ENCODE data around the gene JOSD1.
"Not testable (repeated sequence)": the region's sequence is repeated elsewhere in the genome, so short reads cannot be mapped to it uniquely, and the experiment has no call there.

JOSD1 gene

GRCh38 chr22:38685761-38686160 lies 15.0 kb downstream of the JOSD1 start:
- DNase-seq (ENCODE audit: low read depth in 2 of 2), result no peak

- DNase-seq (ENCODE audit: low read depth in 2 of 2), result no peak
These were observed 15.8 kb downstream of the JOSD1 start for GRCh38 chr22:38684895-38685294.

DNA sequence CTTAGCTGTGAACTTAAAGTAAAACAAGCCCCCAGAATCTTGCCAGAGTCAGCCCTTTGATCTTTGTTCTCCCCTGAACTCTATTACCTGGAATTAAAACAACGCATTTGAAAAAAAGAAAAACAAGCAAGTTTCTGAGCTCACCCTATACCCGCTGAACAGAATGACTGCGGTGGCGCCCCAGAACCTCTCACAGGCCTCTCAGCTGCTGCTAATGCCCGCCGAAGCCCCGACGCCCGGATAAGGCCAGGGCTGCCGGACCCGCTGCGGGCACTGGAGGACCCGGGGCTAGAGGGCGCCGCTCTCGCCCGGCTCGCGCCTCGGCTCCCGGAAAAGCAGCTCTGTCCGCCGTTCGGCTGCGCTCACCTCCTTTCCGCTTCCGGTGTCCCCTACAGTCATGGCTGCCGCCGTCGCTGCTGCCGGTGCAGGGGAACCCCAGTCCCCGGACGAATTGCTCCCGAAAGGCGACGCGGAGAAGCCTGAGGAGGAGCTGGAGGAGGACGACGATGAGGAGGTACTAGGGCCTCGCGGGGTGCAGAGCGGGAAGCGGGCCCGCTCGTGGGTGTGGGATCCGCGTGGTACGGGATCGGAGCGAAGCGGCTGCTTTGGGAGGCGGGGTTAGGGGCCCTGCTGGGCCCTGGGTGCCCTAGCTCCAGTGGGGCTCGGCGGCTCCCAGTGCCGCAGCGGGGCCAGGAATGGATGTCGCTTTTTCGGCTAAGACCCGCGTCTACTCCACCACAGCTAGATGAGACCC lies 19.0 kb downstream of the JOSD1 start, which contains the start of gene TOMM22:
TOMM22 (plus strand) TSS at position 376 of the 754 bp plus-strand sequence; CDS start at position 398, 22 bp downstream.
- peak; percentile 79 to 84 for DNase-seq (ENCODE audit: low read depth in 2 of 2)

GRCh38 chr22:38675833-38676232 lies 24.9 kb downstream of the JOSD1 start:
- DNase-seq (ENCODE audit: low read depth in 2 of 2), result no peak

DNA sequence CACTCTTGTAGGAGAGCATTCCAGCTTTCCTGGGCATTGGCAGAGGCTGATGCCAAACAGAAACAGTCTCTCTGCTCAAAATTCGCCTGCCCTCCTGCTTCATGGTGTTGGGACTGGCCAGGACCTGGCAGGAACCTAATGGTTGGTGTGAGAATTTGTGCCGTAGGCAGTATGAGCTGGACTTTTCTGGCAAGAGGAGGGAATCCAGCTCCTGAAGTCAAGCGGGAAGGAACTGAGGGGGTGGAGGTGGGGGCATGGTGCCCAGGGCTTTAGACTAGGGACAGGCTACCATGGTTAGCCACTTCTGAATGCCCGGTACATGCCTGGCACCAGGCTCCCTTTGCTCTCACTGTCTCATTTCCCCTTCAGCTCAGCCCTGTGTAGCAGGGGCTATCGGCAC lies 25.9 kb downstream of the JOSD1 start:
- DNase-seq (ENCODE audit: low read depth in 2 of 2), result no peak

- DNase-seq (ENCODE audit: low read depth in 2 of 2), result peak; percentile 28 to 30
These were observed 43.5 kb downstream of the JOSD1 start for GRCh38 chr22:38657045-38657909.

DNA sequence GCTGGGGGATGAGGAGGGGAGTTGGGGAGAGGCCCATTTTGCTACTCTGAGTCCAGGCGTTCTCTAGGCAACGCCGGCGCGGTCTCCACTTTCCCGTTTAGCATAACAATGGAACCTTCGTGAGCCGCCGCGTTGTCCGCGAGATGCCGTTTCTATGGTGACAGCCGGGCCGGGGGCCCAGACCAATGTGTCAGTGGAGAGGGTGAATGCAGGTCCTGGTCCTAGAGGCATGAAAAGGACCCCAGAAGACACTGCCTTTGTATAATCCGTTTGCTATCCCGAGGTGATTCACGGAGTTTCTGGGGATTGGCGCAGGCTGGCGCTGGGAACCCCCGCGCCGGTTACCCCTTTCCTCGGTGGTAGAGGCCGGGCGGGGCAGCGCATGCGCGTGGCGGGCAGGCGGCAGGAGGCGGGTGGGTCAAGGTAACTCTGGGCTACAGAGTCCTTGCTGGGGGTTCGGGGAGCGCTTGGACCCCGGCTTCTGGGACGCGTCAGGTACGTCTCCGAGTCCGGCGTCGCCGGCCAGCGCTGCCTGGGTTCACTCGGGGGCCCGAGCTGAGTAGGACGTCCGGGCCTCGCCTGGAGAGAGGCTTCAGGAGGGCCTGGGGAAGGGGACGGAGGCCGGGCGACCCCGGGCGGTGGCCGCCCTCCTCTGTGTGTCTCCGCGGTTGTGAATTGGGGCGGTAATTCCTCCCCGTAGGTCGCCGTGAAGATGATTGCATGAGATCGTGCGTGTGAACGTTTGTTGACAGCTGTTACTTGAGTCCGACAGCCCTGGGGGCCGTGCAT lies 44.3 kb downstream of the JOSD1 start, which contains the start of the genes CBY1 and FAM227A:
CBY1 (plus strand) TSS at position 383 of the 789 bp plus-strand sequence. CDS start 11,417 bp downstream, outside the sequence.
FAM227A (minus strand) TSS at position 137 of the 789 bp plus-strand sequence. CDS start 6,224 bp downstream, outside the sequence.
- DNase-seq (ENCODE audit: low read depth in 2 of 2), result peak; percentile 76 to 82

DNA sequence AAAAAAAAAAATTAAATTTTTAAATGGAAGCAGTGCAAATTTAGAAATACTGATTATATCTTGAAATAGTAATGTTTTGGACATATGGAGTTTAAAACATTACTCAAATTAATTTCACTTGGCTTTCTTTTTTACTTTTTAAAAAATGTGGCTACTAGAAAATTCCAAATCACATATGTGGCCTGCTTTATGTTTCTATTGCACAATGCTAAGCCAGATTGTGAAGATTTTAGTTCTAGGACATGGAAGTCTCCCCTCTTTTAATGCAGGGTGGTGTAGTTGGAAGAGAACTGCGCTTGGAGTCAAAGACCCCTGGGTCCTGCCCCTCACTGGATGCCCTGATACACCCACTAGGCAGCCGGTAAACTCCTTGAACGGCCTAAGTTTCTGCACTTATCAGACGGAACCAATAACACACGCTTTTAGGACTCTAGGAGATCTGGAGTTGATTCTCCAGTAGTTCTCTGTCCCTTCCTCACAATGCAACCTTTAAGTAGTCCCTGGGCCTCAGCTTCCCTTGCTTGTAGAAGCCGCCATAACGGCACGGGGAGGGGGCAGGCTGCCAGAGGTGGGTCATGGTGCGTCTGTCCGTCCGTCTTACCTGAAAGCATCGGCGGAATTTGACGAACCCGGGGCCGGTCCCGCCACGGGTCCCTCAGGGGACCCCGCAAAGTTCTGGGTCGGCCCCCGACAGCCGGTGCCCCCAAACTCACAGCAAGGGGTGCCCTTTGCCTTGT lies 45.1 kb downstream of the JOSD1 start:
- DNase-seq (ENCODE audit: low read depth in 2 of 2), result no peak

- no peak for DNase-seq (ENCODE audit: low read depth in 2 of 2)
These were observed 47.0 kb downstream of the JOSD1 start for GRCh38 chr22:38653741-38654140.

- no peak for DNase-seq (ENCODE audit: low read depth in 2 of 2)
These were observed 47.9 kb downstream of the JOSD1 start for GRCh38 chr22:38652859-38653258.

GRCh38 chr22:38649841-38650522 lies 50.8 kb downstream of the JOSD1 start:
- DNase-seq (ENCODE audit: low read depth in 2 of 2), result no peak

GRCh38 chr22:38645430-38645829 lies 55.3 kb downstream of the JOSD1 start:
- DNase-seq (ENCODE audit: low read depth in 2 of 2), result no peak

GRCh38 chr22:38644245-38644644 lies 56.5 kb downstream of the JOSD1 start:
- DNase-seq (ENCODE audit: low read depth in 2 of 2), result not testable (repeated sequence)

- DNase-seq (ENCODE audit: low read depth in 2 of 2), result no peak
These were observed 59.2 kb downstream of the JOSD1 start for GRCh38 chr22:38641476-38642040.

DNA sequence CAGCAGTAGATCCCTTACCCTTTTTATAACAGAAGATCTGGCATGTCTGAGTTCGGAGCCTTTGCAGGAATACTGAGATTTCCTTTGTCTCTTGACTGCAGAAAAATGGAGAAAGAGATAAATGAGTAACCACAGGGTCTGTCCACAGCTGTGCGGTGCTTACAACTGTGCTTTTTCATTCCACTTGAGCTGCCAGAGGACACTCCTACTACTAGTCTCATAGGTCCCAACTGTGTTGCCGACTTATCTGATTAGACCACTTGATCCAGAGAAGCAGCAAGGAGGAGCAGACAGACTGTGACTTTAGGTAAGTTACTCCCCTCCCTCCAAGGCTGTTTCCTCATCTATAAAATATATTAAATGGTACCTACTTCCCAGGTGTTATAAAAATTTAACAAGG lies 62.0 kb downstream of the JOSD1 start:
- no peak for DNase-seq (ENCODE audit: low read depth in 2 of 2)

GRCh38 chr22:38638216-38638615 lies 62.5 kb downstream of the JOSD1 start:
- no peak for DNase-seq (ENCODE audit: low read depth in 2 of 2)

Data from stimulated activated CD4-positive, alpha-beta T cell treated with anti-CD3 and anti-CD28 coated beads, Interleukin-4, amount 100 ng/mL, for 48 hours (primary cell).